Mammary epithelial cell (primary cell): ENCODE results near the gene FLOT1.
"Not testable (repeated sequence)": the region's sequence is repeated elsewhere in the genome, so short reads cannot be mapped to it uniquely, and the experiment has no call there.

ENCODE experiments used
- CTCF ChIP-seq, 2 donors: IDR thresholded peaks in 1 of 2; conservative IDR thresholded peaks in 1 of 2; 2 replicates each; pipeline ENCODE4 v1.5.1; 2011 to 2012; ENCODE audit warnings: inconsistent platforms in 2 of 2, low read length in 2 of 2, mild to moderate bottlenecking in 2 of 2, control low read depth in 1 of 2, low read depth in 1 of 2; ENCODE audit not compliant: insufficient read depth in 1 of 2; ENCODE audit errors: extremely low read depth in 1 of 2
- EZH2 ChIP-seq: IDR thresholded peaks from 2 replicates; pipeline ENCODE4 v1.6.1; 2012; ENCODE audit warnings: low read length, inconsistent platforms, borderline replicate concordance

GRCh38 chr6:30723843-30724741, 18.4 kb downstream of the FLOT1 start:
- not testable (repeated sequence) for TF ChIP-seq CTCF (conservative IDR thresholded peaks at IDR 0.05 in 1 of 2, IDR thresholded peaks at IDR 0.05 in 1 of 2; ENCODE audit: extremely low read depth in 1 of 2, insufficient read depth in 1 of 2, low read depth in 1 of 2, low read length in 2 of 2); EZH2
